ENCODE data around the gene RBM47. TPM values are rescaled to one million over a fixed set of nuclear protein-coding genes. Genes with fewer than 3 reads are reported as not detected.

Gene RBM47
- total RNA-seq, 1 experiment from 2014 or later = 70.3 TPM

- Histone ChIP-seq H3K27ac (ENCODE audit: insufficient read length, low read depth, low read length) (no peak overlapping the region), H2BK5ac (ENCODE audit: insufficient read length, low read length) (no peak overlapping the region), H3K9ac (ENCODE audit: extremely low read depth, insufficient read length, low read length) (no peak overlapping the region), H2BK12ac (ENCODE audit: insufficient read length, low read depth, low read length) (no peak overlapping the region), H2BK20ac (ENCODE audit: low read depth, low read length, poor library complexity, severe bottlenecking) (no peak overlapping the region), H3K18ac (ENCODE audit: insufficient read length, low read depth, low read length) (no peak overlapping the region), H3K9me3 (ENCODE audit: control insufficient read depth, low read depth, low read length) (no peaks in the 10 kb centered on the region), H3K23ac (ENCODE audit: insufficient read length, low read depth, low read length) (no peak overlapping the region), H3K4me1 (ENCODE audit: insufficient read depth, low read length) (no peaks in the 10 kb centered on the region), H4K20me1 (ENCODE audit: control insufficient read depth, insufficient read depth, insufficient read length) (no peaks in the 10 kb centered on the region), H3K79me1 (ENCODE audit: insufficient read depth, low read depth, low read length, poor library complexity, severe bottlenecking) (peaks cover 12% of the 10 kb centered on the region), H4K8ac (replicated peaks; ENCODE audit: insufficient read length, low read depth, low read length) (no peak overlapping the region), H3K79me2 (ENCODE audit: insufficient read depth, low read length) (peaks cover 16% of the 10 kb centered on the region; the same call in 1 of the 2 replicates), H3K14ac (ENCODE audit: insufficient read depth, low read length) (no peak overlapping the region; the same call in 1 of the 2 replicates), H3K4me2 (ENCODE audit: insufficient read depth, insufficient read length, low read length) (no peak overlapping the region), H2BK15ac (ENCODE audit: low read depth, low read length) (no peak overlapping the region), H3K4ac (ENCODE audit: low read depth, low read length) (no peak overlapping the region), H3K27me3 (ENCODE audit: insufficient read depth, low read length) (no peaks in the 10 kb centered on the region), H3K23me2 (ENCODE audit: insufficient read length, low read depth, low read length, poor library complexity, severe bottlenecking) (no peaks in the 10 kb centered on the region), H2BK120ac (ENCODE audit: low read depth, low read length, poor library complexity, severe bottlenecking) (no peak overlapping the region), H4K91ac (ENCODE audit: insufficient read length, low read depth, low read length) (no peak overlapping the region), H4K5ac (ENCODE audit: insufficient read length, low read depth, low read length) (no peak overlapping the region), H2AFZ (ENCODE audit: low read length) (no peak overlapping the region), H3T11ph (ENCODE audit: low read length) (no peak overlapping the region), H3K56ac (ENCODE audit: insufficient read length, low read depth, low read length) (no peak overlapping the region), H2AK5ac (ENCODE audit: insufficient read length, low read length) (no peak overlapping the region)
- DNase-seq = no peak
- Mint-ChIP-seq H3K36me3 (ENCODE audit: insufficient read depth in 1 of 3, low read depth in 3 of 3) (peaks cover 0 to 7% (median 4%) of the 10 kb centered on the region in 3 experiments; a peak in 4 of 7 replicates), H3K4me1 (peaks cover 22 to 24% of the 10 kb centered on the region in 2 experiments), H3K27ac (peak overlapping the region in 1 of 3 experiments; percentile 35; a peak in 1 of 7 replicates), H3K4me3 (no peak overlapping the region), H3K9me3 (no peaks in the 10 kb centered on the region), H3K27me3 (ENCODE audit: low read depth) (no peaks in the 10 kb centered on the region)
- TF ChIP-seq, protein P1, sequence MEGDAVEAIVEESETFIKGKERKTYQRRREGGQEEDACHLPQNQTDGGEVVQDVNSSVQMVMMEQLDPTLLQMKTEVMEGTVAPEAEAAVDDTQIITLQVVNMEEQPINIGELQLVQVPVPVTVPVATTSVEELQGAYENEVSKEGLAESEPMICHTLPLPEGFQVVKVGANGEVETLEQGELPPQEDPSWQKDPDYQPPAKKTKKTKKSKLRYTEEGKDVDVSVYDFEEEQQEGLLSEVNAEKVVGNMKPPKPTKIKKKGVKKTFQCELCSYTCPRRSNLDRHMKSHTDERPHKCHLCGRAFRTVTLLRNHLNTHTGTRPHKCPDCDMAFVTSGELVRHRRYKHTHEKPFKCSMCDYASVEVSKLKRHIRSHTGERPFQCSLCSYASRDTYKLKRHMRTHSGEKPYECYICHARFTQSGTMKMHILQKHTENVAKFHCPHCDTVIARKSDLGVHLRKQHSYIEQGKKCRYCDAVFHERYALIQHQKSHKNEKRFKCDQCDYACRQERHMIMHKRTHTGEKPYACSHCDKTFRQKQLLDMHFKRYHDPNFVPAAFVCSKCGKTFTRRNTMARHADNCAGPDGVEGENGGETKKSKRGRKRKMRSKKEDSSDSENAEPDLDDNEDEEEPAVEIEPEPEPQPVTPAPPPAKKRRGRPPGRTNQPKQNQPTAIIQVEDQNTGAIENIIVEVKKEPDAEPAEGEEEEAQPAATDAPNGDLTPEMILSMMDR (conservative IDR thresholded peaks at IDR 0.05) = no peak
- no CpG with 5 or more reads among the region's 2 CpGs for WGBS (ENCODE audit: extremely low coverage, insufficient read length, low lambda C conversion rate)
Observed at GRCh38 chr4:40575846-40576245, 53.8 kb downstream of the RBM47 start.

All from H9 (cell line).